HG03342 (cell line): ENCODE measurements around the gene CCDC92B.
"Not testable (repeated sequence)": the region's sequence is repeated elsewhere in the genome, so short reads cannot be mapped to it uniquely, and the experiment has no call there.

ENCODE experiments used
- ATAC-seq: cut with Tn5 transposase; IDR thresholded peaks from one replicate; pipeline ENCODE4 v1.9.1; 2021; ENCODE audit warnings: mild to moderate bottlenecking, moderate library complexity; ENCODE audit not compliant: unreplicated experiment

CCDC92B gene

DNA sequence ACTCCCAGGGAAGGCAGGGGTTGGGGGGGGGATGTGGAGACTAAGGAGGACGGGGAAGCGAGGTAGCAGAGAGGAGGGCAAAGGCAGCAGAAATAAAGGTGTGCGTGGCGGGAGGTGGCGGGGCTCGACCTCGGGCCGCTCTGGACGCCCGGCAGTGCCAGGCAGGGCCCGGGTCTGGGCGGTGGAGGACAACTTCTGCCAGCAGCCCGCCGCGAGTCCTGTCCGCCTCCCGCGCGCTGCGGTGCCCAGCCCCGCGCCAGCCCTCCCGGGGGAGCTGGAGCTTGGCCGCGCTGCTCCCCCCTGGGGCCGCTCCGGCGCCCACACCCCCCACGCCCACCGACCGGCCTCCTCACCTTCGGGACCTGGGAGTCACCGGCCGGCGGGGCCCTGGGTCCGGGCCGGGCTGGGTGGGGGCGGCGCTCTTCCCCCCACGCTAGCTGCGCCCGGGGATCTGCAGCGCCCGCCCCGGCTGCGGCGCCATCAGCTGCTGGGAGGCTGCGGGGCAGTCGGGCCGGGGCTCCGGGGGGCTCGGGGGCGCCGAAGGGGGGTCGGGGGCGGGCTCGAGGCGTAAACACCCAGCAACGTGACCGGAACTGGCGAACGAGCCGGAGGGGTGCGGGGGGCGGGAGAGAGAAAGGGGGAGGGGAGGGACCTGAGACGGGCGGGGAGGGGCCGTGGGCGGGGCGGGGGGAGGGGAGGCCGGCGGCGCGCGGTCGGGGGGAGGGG, at the start of gene CCDC92B:
Gene CCDC92B, minus strand, starts transcription at position 595 of the 726 bp plus-strand sequence. CDS start 14,507 bp downstream, outside the sequence.
- ATAC-seq = no peak

DNA sequence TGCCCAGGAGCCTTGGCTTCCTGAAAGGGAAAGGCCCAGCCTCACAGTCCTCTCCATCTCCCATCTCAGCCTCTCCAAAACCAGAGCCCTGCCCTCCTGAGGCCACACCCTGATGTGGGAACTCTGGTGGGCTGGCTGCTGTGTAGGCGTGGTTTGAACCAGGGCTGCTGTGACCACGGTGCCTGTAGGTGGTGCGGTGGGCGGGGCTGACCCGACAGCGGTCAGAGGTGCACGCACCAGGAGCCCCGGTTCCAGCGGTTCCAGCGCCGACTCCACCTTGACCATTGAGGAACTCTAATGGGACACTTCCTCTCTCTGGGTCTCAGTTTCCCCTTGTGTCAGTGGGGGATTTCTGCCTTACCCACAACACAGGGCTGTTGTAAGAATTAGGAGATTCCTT, 49.2 kb upstream of the CCDC92B start:
- no peak for ATAC-seq

DNA sequence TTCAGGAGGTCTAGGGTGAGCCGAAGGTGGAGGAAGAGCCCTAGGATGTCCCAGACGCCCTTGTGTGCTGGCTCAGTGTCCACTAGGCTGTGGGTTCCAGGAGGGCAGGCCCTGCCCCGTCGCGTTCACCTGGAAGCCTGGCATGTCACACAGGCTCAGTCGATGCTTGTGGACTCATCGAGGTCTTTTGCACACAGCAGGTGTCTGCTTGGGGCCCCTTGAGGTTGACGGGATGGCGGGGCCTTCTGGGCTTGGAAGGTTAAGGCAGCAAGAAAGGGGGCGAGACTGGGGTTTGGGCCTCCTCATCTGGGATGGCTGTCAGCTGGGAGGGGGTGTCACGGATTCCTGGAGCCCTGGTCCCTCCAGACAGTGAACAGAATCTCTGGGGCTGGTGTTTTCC, 48.7 kb upstream of the CCDC92B start:
- no peak for ATAC-seq

DNA sequence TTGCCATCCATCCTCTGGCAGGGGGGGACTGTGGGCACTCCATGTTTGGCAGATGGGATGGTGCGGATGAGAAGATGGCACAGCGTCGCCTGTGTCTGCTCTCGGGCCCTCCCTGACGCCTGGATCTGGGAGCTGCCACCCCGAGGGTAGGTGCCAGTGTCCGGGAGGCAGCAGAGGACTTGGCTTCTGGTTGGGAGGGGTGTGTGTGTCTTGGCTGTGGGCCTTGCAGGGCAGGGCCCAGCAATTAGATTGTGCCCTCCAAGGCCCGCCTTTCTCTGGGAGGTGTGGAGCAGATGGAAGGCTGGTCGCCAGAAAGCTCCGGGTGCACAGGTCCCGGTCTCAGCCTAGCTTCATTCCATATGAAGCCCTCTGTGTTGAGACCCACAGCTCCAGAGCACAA, 48.2 kb upstream of the CCDC92B start:
- ATAC-seq = no peak

DNA sequence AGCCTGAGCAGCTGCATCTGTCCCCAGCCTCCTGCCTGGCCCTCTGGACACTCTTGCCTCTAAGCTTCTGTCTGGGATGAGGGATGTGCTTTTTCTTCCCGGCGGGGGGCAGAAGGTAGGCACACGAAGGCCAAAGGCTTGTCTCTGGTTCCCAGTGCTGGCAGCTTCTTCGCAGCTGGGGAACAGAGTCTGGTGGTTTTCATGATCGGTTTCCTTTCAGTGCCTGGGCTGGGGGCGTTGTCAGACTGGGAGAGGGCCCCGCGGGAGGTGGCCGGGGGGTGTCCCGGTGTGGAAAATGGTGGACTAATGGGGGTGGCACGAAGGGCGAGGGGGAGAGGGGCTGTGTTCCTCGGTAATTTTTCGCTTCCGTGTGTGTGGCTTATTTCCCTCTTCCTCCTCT, 47.8 kb upstream of the CCDC92B start:
- no peak for ATAC-seq

DNA sequence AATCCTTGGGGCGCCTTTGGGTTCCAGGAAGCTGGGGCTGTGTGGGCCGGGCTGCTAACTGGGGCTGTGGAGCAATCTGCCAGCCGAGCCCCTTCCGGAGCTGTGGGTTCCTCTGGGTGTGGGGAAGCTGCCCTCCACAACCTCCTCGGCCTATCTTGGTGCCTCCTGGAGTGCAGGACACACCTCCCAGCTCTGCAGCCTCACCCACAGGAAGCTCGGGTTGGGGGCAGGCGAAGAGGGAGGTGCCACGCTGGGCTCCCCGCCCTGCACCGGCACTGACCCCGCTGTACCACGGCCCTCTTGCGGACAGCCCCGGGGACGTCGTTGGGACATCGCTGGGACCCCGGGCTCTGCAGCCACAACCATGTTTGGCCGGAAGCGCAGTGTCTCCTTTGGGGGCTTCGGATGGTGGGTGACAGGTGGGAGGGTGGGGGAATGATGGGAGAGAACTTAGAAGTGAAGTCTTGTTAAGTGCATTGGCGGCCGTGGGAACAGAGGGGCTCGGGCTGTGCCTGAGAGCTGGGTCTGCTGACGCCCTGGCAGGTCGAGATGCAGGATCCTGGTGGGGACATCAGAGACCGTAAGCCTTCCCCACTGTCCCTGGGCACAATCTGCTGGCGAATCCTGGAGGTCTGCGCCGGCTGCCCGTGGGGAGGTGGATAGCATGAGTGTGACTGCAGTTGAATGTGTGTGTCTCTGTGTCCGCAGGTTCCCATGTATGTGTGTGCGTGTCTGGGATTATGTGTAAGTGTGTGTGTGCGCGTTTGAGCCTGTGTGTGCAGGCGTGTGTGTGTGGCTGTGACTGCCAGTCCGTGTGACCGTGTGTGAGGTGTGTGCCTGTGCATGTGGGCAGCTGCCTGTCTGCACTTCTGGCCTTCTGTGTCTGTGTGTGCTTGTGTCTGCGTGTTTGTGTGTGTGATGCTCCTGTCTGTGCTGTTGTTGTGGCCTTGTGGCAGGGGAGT, 47.0 kb upstream of the CCDC92B start, which contains the start of gene RAP1GAP2:
Gene RAP1GAP2, plus strand, starts transcription at position 275 of the 962 bp plus-strand sequence. Its CDS starts 90 bp downstream, at position 365.
- ATAC-seq = no peak

DNA sequence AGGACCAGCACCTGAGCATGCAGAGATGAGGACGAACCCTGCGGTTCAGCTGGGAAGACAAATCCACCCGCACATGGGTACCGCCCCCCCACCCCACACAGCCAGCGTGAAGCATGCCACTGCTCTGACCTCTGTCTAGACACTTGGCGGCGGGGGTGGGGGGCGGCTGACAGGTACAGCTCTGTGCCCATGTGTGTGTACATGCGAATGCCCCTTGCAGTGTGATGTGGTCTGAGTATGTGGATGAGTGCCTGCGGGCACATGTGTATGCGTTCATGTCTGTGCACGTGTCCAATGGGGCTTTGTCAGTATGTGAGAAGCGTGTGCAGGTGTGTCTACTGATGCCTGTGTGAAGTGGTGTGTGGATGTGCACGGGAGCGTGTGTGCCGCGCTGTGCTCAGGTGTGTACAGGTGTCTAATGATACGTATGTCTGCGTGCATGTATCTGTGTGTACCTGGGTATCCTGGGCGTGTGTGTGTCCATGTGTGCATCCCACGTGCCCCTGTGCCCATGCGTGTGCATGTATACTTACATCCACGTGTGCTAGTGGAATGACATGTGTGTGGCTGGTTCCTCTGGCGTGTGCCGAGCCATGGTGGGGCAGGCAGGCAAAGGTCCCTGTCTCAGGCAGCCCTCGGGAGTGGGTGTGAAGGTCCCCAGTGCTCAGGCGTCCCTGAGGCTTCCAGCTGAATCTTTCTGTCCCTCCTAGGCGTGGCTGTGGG, 46.1 kb upstream of the CCDC92B start:
- no peak for ATAC-seq

DNA sequence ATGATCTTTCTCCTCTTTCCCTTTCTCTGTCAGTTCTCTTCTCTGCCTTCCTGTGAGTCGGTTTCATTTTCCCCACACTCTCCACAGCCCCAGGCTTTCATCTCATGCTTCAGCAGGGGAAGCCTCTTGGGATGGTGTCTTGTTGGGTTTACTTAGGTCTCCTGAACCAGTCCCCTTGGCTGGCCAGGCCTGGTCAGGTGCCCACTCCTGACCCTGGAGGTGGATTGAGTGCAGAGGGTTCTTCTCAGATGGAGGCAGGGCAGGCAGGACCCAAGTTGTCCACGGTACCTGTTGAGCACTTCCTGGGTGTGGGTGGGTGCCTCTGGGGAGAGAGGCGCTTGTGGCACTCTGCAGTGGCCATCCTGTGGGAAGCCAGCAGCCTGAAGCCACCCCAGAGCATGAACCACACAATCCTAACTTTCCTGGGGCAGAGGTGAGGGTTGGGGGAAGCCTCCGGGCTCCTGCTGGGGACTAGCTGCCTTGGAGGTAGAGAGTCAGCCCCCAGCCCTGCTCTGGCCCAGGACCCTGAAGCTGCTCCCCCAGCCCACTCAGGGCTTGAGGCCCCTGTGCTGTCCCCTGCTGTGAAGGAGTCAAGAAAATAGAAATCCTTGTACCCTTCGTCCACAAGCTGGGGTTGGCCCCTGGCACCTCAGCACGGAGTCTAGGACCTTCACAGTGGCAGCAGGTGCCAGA, 44.8 kb upstream of the CCDC92B start:
- ATAC-seq = no peak

DNA sequence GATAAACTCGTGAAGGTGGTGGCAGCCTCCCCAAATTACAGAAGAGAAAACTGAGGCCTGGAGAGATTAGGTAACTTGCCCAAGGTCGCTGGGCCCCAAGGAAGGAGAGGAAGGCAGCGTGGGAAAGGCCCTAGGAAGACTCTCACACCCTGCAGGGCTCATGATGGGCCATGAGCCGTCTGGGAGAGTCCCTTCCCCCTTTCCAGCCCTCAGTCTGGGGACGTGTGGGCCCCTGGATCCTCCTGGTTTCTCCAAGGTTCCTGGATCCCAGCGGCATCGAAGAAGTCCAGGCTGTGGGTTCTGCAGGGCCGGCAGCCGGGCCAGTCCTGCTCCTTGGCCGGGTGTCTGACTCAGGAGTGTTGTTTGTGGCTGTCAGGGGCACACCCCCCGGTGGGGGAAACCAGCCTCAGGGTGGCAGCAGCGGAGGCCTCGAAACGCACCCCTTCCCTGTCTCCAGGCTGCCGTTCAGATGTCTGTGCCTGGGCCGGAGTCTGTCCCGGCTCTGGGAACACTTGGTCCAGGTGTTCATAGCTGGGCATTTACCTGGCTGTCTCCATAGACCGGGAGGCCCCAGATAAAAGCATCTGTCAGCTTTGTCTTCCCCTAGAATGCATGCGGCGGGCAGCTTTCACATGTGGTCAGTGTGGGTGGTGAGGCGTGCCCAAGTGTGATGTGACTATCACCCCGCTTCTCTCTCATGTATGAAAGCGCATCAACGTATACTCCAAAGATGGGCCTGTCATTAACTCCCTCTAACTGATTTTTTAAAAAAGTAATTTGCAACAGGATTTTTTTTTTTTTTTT, 43.1 kb upstream of the CCDC92B start:
- no peak for ATAC-seq

DNA sequence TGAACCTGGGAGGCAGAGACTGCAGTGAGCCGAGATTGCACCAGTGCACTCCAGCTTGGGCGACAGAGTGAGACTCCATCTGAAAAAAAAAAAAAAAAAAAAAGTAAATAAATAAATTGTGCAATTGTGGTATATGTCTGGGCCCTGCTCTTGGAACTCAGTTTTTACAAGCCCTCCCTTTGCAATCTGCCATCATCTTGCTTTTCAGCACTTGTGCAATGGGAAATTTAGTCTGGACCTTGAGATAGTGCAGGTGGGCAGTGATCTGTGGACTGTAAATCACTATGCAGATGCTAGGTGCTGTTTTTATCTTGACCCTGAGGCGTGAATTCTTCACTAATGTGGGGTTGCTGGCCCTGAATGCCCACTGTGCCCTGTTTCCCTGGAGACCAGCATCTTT, 40.2 kb upstream of the CCDC92B start:
- ATAC-seq = no peak

DNA sequence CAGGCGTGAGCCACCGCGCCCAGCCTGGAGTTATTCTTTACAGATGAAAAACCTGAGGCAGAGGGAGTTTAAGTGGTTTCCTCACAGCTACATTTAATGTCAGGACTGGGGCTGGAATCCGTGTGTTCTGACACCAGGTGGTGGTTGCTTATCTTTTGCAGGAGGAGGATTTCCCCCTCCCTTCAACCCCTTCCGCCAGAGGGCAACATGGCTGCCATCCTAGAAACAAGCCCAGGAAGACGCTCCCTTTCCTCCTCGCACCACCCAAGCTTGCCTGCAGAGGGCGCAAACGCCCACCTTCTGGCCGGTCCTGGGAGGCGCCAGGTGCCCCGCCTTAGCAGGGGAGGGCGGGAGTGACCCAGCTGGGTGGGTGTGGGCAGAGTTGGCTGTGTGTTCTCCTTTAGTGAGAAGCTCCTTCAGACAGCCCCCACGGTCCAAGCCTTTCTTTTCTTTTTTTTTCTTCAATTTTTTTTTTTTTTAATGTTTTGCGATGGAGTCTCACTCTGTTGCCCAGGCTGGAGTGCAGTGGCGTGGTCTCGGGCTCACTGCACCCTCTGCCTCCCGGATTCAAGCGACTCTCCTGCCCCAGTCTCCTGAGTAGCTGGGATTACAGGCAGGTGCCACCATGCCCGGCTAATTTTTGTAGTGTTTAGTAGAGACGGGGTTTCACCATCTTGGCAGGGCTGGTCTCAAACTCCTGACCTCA, 36.9 kb upstream of the CCDC92B start:
- peak; percentile 59 for ATAC-seq

DNA sequence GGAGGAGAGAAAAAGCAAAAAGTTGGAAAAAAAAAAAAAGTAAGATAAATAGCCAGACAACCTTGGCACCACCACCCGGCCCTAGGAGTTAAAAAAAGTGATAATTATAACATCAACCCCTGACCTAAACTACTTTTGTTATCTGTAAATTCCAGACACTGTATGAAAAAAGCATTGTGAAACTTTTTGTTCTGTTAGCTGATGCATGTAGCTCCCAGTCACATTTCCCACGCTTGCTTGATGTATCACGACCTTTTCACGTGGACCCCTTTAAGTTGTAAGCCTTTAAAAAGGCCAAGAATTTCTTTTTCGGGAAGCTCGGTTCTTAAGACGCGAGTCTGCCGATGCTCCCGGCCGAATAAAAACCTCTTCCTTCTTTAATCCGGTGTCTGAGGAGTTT, 35.9 kb upstream of the CCDC92B start:
- not testable (repeated sequence) for ATAC-seq

DNA sequence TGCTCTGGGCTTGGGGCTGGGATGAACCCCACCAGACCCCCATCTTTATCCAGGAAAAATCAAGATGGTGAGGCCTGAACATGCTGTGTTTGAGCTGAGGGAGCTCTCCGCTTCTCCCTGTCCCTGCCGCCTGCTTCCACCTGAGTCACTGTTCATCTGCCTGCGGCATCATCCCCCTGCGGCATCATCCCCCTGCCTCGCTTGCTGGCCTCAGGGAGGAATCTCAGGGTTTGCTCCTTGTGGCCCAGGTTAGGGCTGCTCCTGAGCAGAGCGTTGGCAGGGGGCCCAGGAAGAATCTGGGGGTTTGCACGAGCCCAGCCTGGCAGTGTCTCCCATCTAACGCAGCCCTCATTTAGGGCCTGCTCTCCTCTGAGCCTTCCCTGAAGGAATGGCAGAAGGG, 35.4 kb upstream of the CCDC92B start:
- ATAC-seq = no peak

DNA sequence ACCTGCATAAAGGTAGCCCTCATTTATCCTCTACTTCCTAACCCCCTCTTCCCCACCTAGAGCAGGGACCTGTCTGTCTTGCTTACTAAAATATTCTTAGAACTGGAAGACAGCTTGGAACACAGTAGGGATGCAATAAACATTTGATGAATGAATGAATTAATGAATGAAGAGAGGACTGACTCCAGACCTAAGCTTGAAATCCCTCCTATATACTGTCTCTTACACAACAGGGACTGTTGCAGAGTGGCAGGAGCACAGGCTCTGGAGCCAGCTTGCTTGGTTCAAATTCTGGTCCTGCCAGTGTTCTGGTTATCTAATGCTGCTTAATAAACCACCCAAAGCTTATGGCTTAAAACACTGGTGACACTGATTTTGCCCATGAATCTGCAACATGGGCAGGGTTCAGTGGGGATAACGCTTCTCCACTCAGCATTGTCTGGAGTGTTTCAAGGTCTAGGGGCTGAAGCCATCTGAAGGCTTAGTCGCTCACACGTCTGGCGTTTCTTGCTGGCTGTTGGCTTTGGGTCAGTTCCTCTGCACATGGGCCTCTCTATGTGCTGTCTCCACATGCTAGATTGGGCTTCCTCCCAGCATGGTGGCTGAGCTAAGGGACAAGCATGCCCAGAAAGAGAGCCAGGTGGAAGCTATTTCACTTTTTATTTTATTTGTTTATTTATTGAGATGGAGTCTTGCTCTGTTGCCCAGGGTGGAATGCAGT, 34.0 kb upstream of the CCDC92B start:
- no peak for ATAC-seq

DNA sequence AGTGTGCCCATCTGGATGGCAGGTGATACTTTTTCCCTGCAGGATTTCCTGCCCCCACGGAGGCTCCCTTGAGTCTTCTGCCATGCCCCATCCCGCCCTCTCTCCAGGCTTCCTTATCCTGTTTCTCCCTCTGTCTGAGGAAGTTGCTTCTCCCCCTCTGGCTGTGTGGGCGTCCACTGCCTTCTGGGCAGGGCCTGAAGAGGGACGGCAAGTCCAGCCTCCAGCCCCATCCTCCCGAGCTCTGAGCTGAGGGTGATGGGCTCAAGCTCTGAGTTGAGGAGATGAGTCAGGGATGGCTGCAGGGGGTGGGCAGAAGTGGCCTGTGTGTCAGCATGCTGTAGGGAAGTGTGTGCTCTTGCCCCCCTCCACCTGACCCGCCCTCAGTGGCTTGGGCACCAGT, 32.6 kb upstream of the CCDC92B start:
- ATAC-seq = no peak

DNA sequence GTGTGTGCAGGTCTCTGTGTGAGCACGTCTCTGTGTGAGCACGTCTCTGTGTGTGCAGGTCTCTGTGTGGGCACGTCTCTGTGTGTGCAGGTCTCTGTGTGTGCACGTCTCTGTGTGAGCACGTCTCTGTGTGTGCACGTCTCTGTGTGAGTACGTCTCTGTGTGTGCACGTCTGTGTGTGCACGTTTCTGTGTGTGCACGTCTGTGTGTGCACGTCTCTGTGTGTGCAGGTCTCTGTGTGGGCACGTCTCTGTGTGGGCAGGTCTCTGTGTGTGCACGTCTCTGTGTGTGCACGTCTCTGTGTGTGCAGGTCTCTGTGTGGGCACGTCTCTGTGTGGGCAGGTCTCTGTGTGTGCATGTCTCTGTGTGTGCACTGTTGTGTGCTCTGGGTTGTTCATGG, 32.1 kb upstream of the CCDC92B start:
- not testable (repeated sequence) for ATAC-seq

DNA sequence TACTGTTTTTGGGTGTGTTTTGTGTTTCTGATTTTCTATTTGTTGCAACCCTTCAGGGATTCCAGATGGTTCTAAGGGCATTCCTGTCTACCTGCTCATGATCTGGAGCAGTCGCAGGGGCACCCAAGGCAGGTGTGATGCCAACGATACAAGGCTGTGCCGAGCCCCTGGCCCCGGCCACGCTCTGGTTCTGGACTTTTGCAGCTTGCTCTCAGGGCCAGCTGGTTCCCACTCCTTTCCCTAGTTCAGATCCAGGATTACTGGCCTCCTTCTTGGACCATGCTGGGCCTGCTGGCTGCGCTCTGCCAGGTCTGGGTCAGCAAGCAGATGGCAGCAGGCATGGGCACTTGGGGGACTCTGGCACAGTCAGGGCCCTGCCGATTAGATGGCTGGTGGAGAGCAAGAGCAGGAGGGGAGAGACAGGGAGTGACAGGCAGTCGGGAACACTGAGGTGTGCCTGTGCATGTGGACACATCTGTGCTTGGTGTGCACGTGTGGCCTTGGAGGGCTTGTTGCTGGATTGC, 31.5 kb upstream of the CCDC92B start:
- no peak for ATAC-seq

DNA sequence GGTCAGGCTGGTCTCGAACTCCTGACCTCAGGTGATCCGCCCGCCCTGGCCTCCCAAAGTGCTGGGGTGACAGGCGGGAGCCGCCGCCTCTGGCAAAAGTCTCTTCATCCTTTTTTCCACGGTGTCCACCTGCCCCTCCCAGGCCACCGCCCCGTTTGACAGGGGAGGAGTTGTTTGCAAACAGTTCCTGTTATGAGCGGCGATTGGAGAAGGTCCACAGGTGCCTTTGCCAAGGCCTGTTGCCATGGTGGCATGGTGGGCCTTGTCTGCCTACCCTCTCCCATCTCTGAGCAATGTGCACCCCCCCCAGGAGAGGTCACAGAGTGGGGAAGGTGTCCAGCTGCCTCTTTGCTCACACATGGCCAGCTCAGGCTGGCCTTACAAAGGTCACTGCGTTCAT, 30.8 kb upstream of the CCDC92B start:
- no peak for ATAC-seq
